Fibroblast of lung (primary cell): ENCODE data around the gene POLR2F. TPM values are rescaled to one million over a fixed set of nuclear protein-coding genes. Genes with fewer than 3 reads are reported as not detected.

Experiments used
- DNase-seq, 2 donors: peaks; one replicate each; pipeline versions ENCODE4 v3.0.0 to v3.0.0-alpha.2; 2010; ENCODE audit warnings: low read depth in 2 of 2
- H2AFZ ChIP-seq: 2 replicates; pipeline ENCODE4 v1.5.1; 2012; ENCODE audit warnings: low read length, control low read depth, inconsistent platforms
- H3K27ac ChIP-seq: 2 replicates; pipeline ENCODE4 v1.5.1; 2011; ENCODE audit warnings: low read length, control low read depth; ENCODE audit not compliant: insufficient read depth
- H3K27me3 ChIP-seq: 2 replicates; pipeline ENCODE4 v1.5.1; 2011; ENCODE audit warnings: mild to moderate bottlenecking, low read length; ENCODE audit not compliant: control insufficient read depth, insufficient read depth
- H3K36me3 ChIP-seq: 2 replicates; pipeline ENCODE4 v1.5.1; 2011; ENCODE audit warnings: low read length; ENCODE audit not compliant: control insufficient read depth, insufficient read depth
- H3K4me1 ChIP-seq: 2 replicates; pipeline ENCODE4 v1.5.1; 2011; ENCODE audit warnings: low read length; ENCODE audit not compliant: control insufficient read depth, insufficient read depth; ENCODE audit errors: extremely low read depth
- H3K4me2 ChIP-seq: 2 replicates; pipeline ENCODE4 v1.5.1; 2011; ENCODE audit warnings: low read length, control low read depth; ENCODE audit not compliant: insufficient read depth; ENCODE audit errors: extremely low read depth
- H3K4me3 ChIP-seq, 4 experiments: fragments of 200-600 bp in 1 of 4; sonication (generic) in 1 of 4; replicated peaks in 1 of 4; 2 replicates each; pipeline ENCODE4 v1.5.1; 2011 to 2016; ENCODE audit warnings: low read length in 4 of 4, low read depth in 3 of 4, mild to moderate bottlenecking in 3 of 4, control low read depth in 2 of 4, inconsistent platforms in 1 of 4, mixed read lengths in 1 of 4; ENCODE audit not compliant: insufficient read depth in 1 of 4; ENCODE audit errors: control extremely low read depth in 1 of 4
- H3K79me2 ChIP-seq: 2 replicates; pipeline ENCODE4 v1.5.1; 2012; ENCODE audit warnings: mild to moderate bottlenecking, low read length, inconsistent platforms; ENCODE audit not compliant: control insufficient read depth, insufficient read depth
- H3K9ac ChIP-seq: 2 replicates; pipeline ENCODE4 v1.5.1; 2011; ENCODE audit warnings: mild to moderate bottlenecking, low read length, control low read depth; ENCODE audit not compliant: insufficient read depth
- H3K9me3 ChIP-seq: 2 replicates; pipeline ENCODE4 v1.5.1; 2012; ENCODE audit warnings: low read depth, low read length; ENCODE audit not compliant: control insufficient read depth, insufficient read depth
- H4K20me1 ChIP-seq: 2 replicates; pipeline ENCODE4 v1.5.1; 2011; ENCODE audit warnings: low read length; ENCODE audit not compliant: control insufficient read depth, insufficient read depth; ENCODE audit errors: extremely low read depth
- EZH2 ChIP-seq: IDR thresholded peaks from 2 replicates; pipeline ENCODE4 v1.5.1; 2012; ENCODE audit warnings: low read length, control low read depth, mild to moderate bottlenecking; ENCODE audit errors: missing control alignments
- polyA plus RNA-seq, 2 donors: library from polyadenylated mRNA; depleted of rRNA in 1 of 2; stranded (reverse) in 1 of 2; unstranded in 1 of 2; fragments of >200 nt; gene quantifications; 2 replicates each; pipeline ENCODE4 v1.2.1, GENCODE V29; 2011 to 2012; ENCODE audit warnings: missing spikeins in 1 of 2
- total RNA-seq: library from RNA; depleted of rRNA; stranded (reverse); fragments of >200 nt; gene quantifications from 2 replicates; pipeline ENCODE4 v1.2.1, GENCODE V29; 2014
- TF ChIP-seq, protein P1 (sequence below), 2 donors: IDR thresholded peaks in 1 of 2; conservative IDR thresholded peaks in 1 of 2; 1 replicate in 1 of 2; 2 replicates in 1 of 2; pipeline ENCODE4 v1.5.1; 2011 to 2012; ENCODE audit warnings: low read length in 2 of 2, control low read depth in 1 of 2, inconsistent platforms in 1 of 2, low read depth in 1 of 2, mild to moderate bottlenecking in 1 of 2

Gene POLR2F
- total and polyA plus RNA-seq, 2 donors (not counting 1 experiment from before 2014, with no cell fraction given) = 31.9 to 82.0 TPM

DNA sequence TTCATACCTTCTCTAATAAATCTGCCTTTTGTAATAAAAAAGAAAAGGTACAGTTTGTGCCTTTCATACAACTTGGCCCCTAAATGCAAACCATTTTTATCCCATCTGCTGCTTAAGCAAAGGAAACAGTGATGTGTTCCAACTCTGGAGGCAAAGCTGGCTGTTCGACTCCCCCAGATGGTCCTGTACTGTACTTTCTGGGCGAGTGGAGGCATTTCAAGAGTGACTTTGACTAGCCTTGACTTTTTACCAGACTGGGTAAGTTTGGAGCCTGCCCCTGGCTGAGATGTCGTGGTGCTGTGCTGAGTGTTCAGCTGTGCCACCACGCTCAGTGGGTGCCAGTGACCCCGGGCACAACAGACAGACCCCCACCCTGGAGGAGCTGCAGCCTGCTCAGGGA, 37.2 kb upstream of the POLR2F start:
- no peaks in the 10 kb centered on the region for H3K27me3 ChIP-seq
- H4K20me1 ChIP-seq = no peaks in the 10 kb centered on the region
- H3K4me1 ChIP-seq = no peaks in the 10 kb centered on the region
- peaks cover 25% of the 10 kb centered on the region for H3K36me3 ChIP-seq
- H2AFZ ChIP-seq = no peak overlapping the region
- H3K79me2 ChIP-seq = no peaks in the 10 kb centered on the region
- TF ChIP-seq EZH2 = no peak
- TF ChIP-seq, protein P1, sequence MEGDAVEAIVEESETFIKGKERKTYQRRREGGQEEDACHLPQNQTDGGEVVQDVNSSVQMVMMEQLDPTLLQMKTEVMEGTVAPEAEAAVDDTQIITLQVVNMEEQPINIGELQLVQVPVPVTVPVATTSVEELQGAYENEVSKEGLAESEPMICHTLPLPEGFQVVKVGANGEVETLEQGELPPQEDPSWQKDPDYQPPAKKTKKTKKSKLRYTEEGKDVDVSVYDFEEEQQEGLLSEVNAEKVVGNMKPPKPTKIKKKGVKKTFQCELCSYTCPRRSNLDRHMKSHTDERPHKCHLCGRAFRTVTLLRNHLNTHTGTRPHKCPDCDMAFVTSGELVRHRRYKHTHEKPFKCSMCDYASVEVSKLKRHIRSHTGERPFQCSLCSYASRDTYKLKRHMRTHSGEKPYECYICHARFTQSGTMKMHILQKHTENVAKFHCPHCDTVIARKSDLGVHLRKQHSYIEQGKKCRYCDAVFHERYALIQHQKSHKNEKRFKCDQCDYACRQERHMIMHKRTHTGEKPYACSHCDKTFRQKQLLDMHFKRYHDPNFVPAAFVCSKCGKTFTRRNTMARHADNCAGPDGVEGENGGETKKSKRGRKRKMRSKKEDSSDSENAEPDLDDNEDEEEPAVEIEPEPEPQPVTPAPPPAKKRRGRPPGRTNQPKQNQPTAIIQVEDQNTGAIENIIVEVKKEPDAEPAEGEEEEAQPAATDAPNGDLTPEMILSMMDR (conservative IDR thresholded peaks at IDR 0.05 in 1 of 2, IDR thresholded peaks at IDR 0.05 in 1 of 2; ENCODE audit: low read depth in 1 of 2, low read length in 2 of 2) = no peak
- no peaks in the 10 kb centered on the region for H3K9me3 ChIP-seq
- H3K9ac ChIP-seq = no peak overlapping the region
- H3K27ac ChIP-seq = no peak overlapping the region
- H3K4me2 ChIP-seq = no peak overlapping the region
- no peak overlapping the region for H3K4me3 ChIP-seq
- DNase-seq = no peak

DNA sequence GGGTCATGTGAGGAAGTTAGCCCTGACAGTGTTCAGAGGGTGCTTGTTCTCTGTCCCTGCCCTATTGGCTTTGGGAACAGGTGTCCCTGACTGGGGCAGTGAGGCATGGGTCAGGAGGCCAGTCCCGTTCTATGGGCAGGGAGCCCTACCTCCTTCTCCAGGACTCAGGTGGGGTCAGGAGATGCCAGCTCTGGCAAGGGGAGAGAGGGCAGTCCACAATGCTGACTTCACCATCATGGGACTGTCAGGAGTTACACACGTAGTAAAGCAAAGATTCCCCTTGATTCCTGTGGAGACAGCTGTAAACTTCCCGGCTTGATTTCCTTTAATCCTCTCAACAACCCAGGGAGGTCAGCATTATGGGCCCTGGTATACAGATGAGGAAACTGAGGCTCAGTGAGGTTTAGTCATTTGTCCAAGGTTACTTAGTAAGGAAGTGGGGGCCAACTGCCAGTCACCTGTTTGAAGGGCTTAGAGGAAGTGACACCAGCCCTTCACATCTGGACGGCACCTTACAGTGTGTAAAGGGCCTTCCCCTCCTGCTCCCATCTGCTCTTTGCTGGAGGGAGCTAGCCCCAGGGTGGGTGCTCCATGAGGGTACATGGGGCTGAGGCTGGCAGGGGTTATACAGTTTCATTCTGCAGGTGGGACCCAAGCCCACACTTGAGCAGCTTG, 35.5 kb upstream of the POLR2F start:
- TF ChIP-seq, protein P1 (conservative IDR thresholded peaks at IDR 0.05 in 1 of 2, IDR thresholded peaks at IDR 0.05 in 1 of 2; ENCODE audit: low read depth in 1 of 2, low read length in 2 of 2) = no peak
- no peak for TF ChIP-seq EZH2
- peaks cover 24% of the 10 kb centered on the region for H3K36me3 ChIP-seq
- H3K4me3 ChIP-seq = no peak overlapping the region
- H2AFZ ChIP-seq = no peak overlapping the region
- H3K27me3 ChIP-seq = no peaks in the 10 kb centered on the region
- no peak for DNase-seq
- H3K9me3 ChIP-seq = no peaks in the 10 kb centered on the region
- H3K4me2 ChIP-seq = no peak overlapping the region
- H4K20me1 ChIP-seq = no peaks in the 10 kb centered on the region
- H3K27ac ChIP-seq = no peak overlapping the region
- no peaks in the 10 kb centered on the region for H3K79me2 ChIP-seq
- H3K4me1 ChIP-seq = no peaks in the 10 kb centered on the region
- H3K9ac ChIP-seq = no peak overlapping the region

DNA sequence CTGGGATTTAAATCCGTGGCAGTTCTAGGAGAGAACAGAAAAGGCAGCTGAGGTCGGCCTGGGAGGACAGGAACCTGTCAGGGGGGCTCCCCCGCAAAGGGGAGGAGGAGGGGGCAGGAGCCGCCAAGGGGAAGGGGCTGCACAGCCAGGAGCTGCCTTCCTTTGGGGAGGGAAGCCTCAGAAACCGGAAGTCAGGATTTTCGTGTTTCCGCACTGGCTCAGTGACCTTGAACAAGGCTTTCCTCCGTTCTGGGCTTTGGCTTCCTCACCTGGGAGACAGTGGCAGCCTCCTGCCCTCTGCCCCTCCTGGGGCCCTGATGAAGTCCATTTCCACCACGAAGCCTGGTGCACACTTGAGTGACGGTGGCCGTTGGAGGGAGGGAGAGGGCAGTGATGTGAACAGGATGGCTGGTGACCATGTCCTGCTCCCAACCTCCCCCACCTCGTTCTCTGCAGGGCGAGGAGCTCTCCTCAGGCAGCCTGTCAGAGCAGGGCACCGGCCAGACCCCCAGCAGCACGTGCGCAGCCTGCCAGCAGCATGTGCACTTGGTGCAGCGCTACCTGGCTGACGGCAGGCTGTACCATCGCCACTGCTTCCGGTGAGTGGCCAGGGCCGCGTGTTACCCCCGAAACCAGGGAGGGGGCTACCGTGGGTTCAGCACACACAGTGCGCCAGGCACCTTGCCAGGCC, 34.8 kb upstream of the POLR2F start:
- Histone ChIP-seq H3K9ac (no peak overlapping the region), H3K27me3 (no peaks in the 10 kb centered on the region), H3K9me3 (no peaks in the 10 kb centered on the region), H3K4me2 (no peak overlapping the region), H2AFZ (no peak overlapping the region), H3K4me1 (no peaks in the 10 kb centered on the region), H3K4me3 (no peak overlapping the region), H4K20me1 (no peaks in the 10 kb centered on the region), H3K79me2 (no peaks in the 10 kb centered on the region), H3K27ac (no peak overlapping the region), H3K36me3 (peaks cover 20% of the 10 kb centered on the region)
- no peak for DNase-seq
- no peak for TF ChIP-seq EZH2
- TF ChIP-seq, protein P1 (conservative IDR thresholded peaks at IDR 0.05 in 1 of 2, IDR thresholded peaks at IDR 0.05 in 1 of 2; ENCODE audit: low read depth in 1 of 2, low read length in 2 of 2) = no peak
